Activated T-helper 2 cell treated with anti-CD3 and anti-CD28 coated beads, Interferon-gamma antibody, Interleukin-2, Interleukin-4, amounts not matched to agents 10 μg/mL and 5 μg/mL and 100 μg/mL, durations not matched to agents 14 hours and 24 hours and 36 hours (primary cell): ENCODE measurements around the gene CEP85. TPM values are rescaled to one million over a fixed set of nuclear protein-coding genes. Genes with fewer than 3 reads are reported as not detected.
A peak's percentile ranks its signal among the peaks of the same experiment; 100 is the strongest.

Source experiments
- DNase-seq: peaks from one replicate; pipeline ENCODE4 v3.0.0; 2021; ENCODE audit warnings: low spot score
- H3K27ac Mint-ChIP-seq: one replicate; pipeline ENCODE4 v1.8.0; 2021; ENCODE audit warnings: mixed read lengths
- H3K27me3 Mint-ChIP-seq: one replicate; pipeline ENCODE4 v1.8.0; 2021; ENCODE audit warnings: low read depth, mixed read lengths
- H3K36me3 Mint-ChIP-seq: one replicate; pipeline ENCODE4 v1.8.0; 2021; ENCODE audit warnings: low read depth, mixed read lengths
- H3K4me1 Mint-ChIP-seq: one replicate; pipeline ENCODE4 v1.8.0; 2021; ENCODE audit warnings: low read depth, mixed read lengths
- H3K4me3 Mint-ChIP-seq: one replicate; pipeline ENCODE4 v1.8.0; 2021; ENCODE audit warnings: low read depth, mild to moderate bottlenecking, moderate library complexity, mixed read lengths
- H3K9me3 Mint-ChIP-seq: one replicate; pipeline ENCODE4 v1.8.0; 2021; ENCODE audit warnings: mixed read lengths
- intact Hi-C: fragments of 100-400 bp; cut with micrococcal nuclease; formaldehyde crosslinking; loops from one replicate; pipeline ENCODE4 v1.15.1; 2023
- total RNA-seq: library from RNA; stranded (reverse); gene quantifications from 2 replicates; pipeline ENCODE4 v1.2.3, GENCODE V29; 2022

The CEP85 gene
- total RNA-seq, result 39.6 and 39.8 TPM in 2 replicates

DNA sequence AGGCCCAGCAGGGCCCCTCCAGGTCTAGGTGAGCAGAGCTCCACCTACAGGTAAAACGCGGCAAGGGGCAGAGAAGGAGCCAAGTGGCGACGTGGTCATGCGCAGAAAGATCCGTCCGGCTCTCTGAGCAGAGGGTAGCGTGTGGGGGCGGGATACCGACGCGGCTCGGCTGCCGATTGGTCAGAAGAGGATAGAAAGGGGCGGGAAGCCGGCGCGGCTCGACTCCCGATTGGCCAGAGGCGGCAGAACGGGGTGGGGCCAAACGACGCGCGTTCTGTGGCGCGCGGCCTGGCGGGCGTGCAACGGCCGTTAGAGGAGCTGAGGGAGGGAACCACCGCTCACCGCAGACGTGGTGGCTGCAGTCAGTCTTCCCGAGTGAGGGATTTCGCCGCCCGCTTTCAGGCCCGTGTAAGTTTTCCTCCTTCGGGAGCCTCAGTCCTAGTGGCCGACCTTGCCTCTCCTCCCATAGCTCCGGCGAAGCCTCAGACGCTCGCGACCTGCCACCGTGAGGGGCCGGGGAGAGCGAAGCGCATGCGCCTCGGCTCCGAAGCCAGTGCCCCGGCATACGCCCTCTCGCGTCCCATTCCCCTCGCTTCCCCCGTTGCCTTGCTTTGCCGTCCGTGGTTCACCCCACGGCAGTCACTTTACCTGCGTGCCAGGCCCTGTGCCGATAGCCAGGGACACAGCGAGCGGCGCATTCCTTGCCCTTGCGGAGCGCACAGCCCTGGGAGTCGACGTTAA lies at the start of gene CEP85:
TSS of gene CEP85 (plus strand) at position 298 of the 741 bp plus-strand sequence. CDS start 5,584 bp downstream, outside the sequence.
- Mint-ChIP-seq H3K4me1 (peaks cover 38% of the 10 kb centered on the region), H3K4me3 (peak within 1 kb of the TSS; percentile 100), H3K27me3 (peaks cover 1% of the 10 kb centered on the region), H3K27ac (peak within 1 kb of the TSS; percentile 92), H3K36me3 (peaks cover 15% of the 10 kb centered on the region), H3K9me3 (no peaks in the 10 kb centered on the region)
- intact Hi-C loops, result loop anchor here (1.0 to 2.0 kb wide), 3 partner anchors 41 to 123 kb away; partner anchors contain the start of genes PDIK1L and ZNF593
- peak; percentile 98 for DNase-seq

DNA sequence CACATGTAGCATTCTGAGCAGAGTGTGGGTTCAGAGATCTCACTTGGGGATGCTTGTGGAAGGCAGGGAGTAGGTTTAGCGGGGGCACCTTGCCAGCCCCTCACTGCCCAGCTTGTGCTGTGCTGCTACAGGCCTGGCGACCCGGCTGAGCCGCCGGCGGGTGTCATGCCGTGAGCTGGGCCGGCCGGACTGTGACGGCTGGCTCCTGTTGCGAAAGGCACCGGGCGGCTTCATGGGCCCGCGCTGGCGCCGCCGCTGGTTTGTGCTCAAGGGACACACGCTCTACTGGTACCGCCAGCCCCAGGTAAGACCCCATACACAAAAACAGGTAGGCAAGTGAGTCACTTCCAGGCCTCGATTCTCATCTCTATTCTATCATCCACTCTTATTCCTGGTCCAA lies 49.1 kb upstream of the CEP85 start:
- no peaks in the 10 kb centered on the region for H3K9me3 Mint-ChIP-seq
- no peak overlapping the region for H3K27ac Mint-ChIP-seq
- H3K4me3 Mint-ChIP-seq, result no peak overlapping the region
- intact Hi-C loops, result no loop called here
- no peak for DNase-seq
- no peaks in the 10 kb centered on the region for H3K27me3 Mint-ChIP-seq
- H3K36me3 Mint-ChIP-seq, result no peaks in the 10 kb centered on the region
- peaks cover 3% of the 10 kb centered on the region for H3K4me1 Mint-ChIP-seq

- no peak overlapping the region for H3K27ac Mint-ChIP-seq
- H3K4me1 Mint-ChIP-seq, result peaks cover 9% of the 10 kb centered on the region
- no peaks in the 10 kb centered on the region for H3K9me3 Mint-ChIP-seq
- intact Hi-C loops, result no loop called here
- no peak for DNase-seq
- H3K27me3 Mint-ChIP-seq, result no peaks in the 10 kb centered on the region
- no peaks in the 10 kb centered on the region for H3K36me3 Mint-ChIP-seq
- no peak overlapping the region for H3K4me3 Mint-ChIP-seq
Observed at GRCh38 chr1:26187882-26188281, 46.1 kb upstream of the CEP85 start.

GRCh38 chr1:26188477-26188876 lies 45.5 kb upstream of the CEP85 start:
- H3K4me3 Mint-ChIP-seq, result no peak overlapping the region
- H3K27me3 Mint-ChIP-seq, result no peaks in the 10 kb centered on the region
- no peaks in the 10 kb centered on the region for H3K9me3 Mint-ChIP-seq
- no peak overlapping the region for H3K27ac Mint-ChIP-seq
- DNase-seq, result no peak
- no peaks in the 10 kb centered on the region for H3K36me3 Mint-ChIP-seq
- peaks cover 9% of the 10 kb centered on the region for H3K4me1 Mint-ChIP-seq
- intact Hi-C loops, result no loop called here

DNA sequence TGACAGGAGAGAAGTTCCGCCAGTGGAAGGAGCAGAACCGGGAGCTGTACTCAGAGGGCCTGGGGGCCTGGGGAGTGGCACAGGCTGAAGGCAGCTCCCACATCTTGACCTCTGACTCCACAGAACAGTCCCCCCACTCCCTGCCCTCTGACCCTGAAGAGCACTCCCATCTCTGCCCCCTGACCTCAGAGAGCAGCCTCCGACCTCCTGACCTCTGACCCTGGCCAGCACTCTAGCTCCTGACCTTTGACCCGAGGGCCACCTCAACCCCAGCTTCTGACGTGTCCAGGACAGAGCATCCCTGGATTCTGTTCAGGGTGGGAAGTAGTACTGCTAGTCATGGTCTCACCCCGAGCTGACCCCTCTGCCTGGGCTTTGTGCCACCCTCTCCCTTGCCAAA lies 44.7 kb upstream of the CEP85 start:
- intact Hi-C loops, result no loop called here
- DNase-seq, result no peak
- Mint-ChIP-seq H3K27me3 (no peaks in the 10 kb centered on the region), H3K27ac (no peak overlapping the region), H3K36me3 (no peaks in the 10 kb centered on the region), H3K4me1 (peaks cover 15% of the 10 kb centered on the region), H3K9me3 (no peaks in the 10 kb centered on the region), H3K4me3 (no peak overlapping the region)

DNA sequence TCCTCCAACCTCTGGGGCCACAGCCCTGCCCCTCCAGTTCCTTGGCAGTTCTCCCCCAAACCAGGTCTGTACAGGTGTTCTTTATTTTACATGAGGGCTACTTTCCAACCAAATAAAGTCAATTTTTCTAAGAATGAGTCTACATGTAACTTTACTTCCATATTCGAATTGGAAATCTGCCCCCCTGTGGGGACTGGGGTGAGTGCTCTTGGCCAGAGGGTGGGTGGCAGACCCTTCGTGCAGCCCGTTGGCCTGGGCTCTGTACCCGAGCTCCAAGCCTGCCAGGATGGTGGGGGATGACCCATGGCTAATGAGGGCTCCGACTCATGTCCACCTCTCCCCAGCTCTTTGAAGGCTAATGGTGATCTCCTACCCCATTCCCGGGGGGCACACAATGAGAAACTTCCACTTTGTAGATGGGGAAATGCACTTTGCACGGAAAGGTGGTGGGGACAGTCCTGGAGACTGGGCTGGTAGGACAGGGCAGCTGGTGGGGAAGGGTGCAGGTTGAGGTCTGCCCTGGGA lies 44.2 kb upstream of the CEP85 start:
- Mint-ChIP-seq H3K27me3 (no peaks in the 10 kb centered on the region), H3K9me3 (no peaks in the 10 kb centered on the region), H3K4me3 (no peak overlapping the region), H3K27ac (no peak overlapping the region), H3K4me1 (peaks cover 15% of the 10 kb centered on the region), H3K36me3 (no peaks in the 10 kb centered on the region)
- no peak for DNase-seq
- intact Hi-C loops, result no loop called here

DNA sequence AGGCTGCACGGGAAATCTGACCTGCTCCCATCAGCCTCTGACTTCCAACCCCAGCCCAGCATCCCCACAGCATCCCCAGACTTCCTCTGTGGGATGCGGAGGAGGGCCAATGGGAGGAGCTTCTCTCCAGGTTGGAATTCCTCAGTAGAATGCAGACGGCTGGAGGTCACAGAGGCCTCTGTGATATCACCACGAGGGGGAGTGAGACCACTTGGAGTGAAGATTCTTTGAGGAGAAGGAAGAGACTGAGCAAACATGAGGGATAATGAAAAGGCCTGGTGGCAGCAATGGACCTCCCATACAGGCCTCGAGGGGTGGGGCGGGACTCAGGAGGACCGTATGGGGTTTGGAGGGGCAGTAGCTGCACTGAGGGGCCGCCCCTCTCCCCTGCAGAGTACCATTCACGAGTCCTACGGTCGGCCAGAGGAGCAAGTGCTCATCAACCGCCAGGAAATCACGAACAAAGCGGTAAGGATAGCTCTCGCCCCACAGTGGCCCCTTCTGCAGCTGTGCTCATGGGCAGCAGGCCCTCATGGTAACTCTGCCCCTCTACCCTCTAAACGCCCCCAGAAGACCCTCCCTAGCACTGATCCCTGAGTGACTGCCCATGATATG lies 43.5 kb upstream of the CEP85 start, which contains the start of gene CATSPER4:
TSS of gene CATSPER4 (plus strand) at position 230 of the 615 bp plus-strand sequence. CDS start at position 256, 26 bp downstream.
- H3K27ac Mint-ChIP-seq, result peak within 1 kb of the TSS; percentile 13
- peaks cover 15% of the 10 kb centered on the region for H3K4me1 Mint-ChIP-seq
- H3K4me3 Mint-ChIP-seq, result no peak within 1 kb of the TSS
- no peak for DNase-seq
- no peaks in the 10 kb centered on the region for H3K36me3 Mint-ChIP-seq
- peaks cover 2% of the 10 kb centered on the region for H3K27me3 Mint-ChIP-seq
- intact Hi-C loops, result no loop called here
- H3K9me3 Mint-ChIP-seq, result no peaks in the 10 kb centered on the region

DNA sequence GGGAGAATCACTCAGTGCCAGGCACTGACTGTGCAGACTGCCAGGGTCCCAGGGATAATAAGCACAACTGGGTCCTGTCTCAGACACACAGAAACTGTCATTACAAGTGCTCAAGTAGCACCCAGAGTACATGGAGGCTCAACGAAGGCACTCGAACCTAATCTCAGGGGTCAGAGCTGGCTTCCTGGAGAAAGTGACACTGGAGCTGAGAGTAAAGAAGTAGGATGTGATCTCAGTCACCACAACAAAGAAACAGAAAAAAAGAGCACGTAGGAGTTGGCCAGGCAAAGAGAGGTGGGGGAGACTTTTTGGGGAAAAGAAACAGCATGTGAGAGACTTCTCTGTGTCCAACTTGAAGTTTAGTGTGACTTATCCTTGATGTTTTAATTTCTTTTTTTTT lies 42.3 kb upstream of the CEP85 start:
- Mint-ChIP-seq H3K4me1 (peaks cover 15% of the 10 kb centered on the region), H3K27me3 (peaks cover 2% of the 10 kb centered on the region), H3K4me3 (peak overlapping the region; percentile 13), H3K27ac (peak overlapping the region; percentile 62), H3K36me3 (no peaks in the 10 kb centered on the region), H3K9me3 (no peaks in the 10 kb centered on the region)
- no peak for DNase-seq
- intact Hi-C loops, result no loop called here

GRCh38 chr1:26195805-26196204 lies 38.2 kb upstream of the CEP85 start:
- intact Hi-C loops, result no loop called here
- no peak for DNase-seq
- no peaks in the 10 kb centered on the region for H3K9me3 Mint-ChIP-seq
- peaks cover 23% of the 10 kb centered on the region for H3K4me1 Mint-ChIP-seq
- H3K27ac Mint-ChIP-seq, result no peak overlapping the region
- no peak overlapping the region for H3K4me3 Mint-ChIP-seq
- peaks cover 2% of the 10 kb centered on the region for H3K27me3 Mint-ChIP-seq
- no peaks in the 10 kb centered on the region for H3K36me3 Mint-ChIP-seq

DNA sequence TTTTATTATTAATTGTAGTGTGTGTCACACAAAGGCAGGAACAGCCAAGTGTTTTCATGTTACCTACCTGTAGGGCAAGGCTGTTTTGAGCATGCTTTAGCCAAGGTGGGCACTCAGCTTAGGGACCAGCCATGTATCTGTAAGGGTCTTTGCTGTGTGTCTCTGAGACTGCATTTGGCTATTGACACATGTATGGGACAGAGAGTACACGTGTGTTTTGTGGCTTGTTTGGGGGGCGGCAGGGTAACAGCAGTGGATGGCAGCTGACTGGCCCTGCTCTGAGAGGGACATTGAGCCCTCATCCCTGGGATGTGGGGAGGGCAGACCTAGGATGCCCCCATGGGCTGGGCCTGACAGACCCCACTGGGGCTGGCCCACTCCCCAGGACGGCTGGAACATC lies 36.7 kb upstream of the CEP85 start:
- no peak overlapping the region for H3K4me3 Mint-ChIP-seq
- H3K36me3 Mint-ChIP-seq, result no peaks in the 10 kb centered on the region
- no peaks in the 10 kb centered on the region for H3K9me3 Mint-ChIP-seq
- peaks cover 27% of the 10 kb centered on the region for H3K4me1 Mint-ChIP-seq
- no peak for DNase-seq
- intact Hi-C loops, result no loop called here
- H3K27me3 Mint-ChIP-seq, result peaks cover 2% of the 10 kb centered on the region
- H3K27ac Mint-ChIP-seq, result no peak overlapping the region

DNA sequence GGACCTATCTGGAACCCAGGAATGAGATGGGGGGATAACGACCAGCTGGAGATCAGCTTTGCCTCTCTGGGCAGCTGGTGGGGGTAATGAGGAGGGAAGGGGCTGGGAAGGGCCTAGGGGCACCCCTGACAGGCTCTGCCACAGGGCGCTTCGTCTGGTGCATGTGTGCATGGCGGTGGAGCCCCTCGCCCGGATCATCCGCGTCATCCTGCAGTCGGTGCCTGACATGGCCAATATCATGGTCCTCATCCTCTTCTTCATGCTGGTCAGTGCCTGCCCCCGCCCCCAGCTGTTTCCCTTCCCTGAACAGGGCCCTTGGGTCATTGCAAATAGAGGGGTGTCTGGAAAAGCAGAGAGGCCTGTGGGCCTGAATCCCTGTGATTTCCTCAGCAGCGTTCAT lies 36.2 kb upstream of the CEP85 start:
- peaks cover 2% of the 10 kb centered on the region for H3K27me3 Mint-ChIP-seq
- no peaks in the 10 kb centered on the region for H3K36me3 Mint-ChIP-seq
- no peaks in the 10 kb centered on the region for H3K9me3 Mint-ChIP-seq
- no peak overlapping the region for H3K4me3 Mint-ChIP-seq
- intact Hi-C loops, result no loop called here
- peaks cover 31% of the 10 kb centered on the region for H3K4me1 Mint-ChIP-seq
- no peak overlapping the region for H3K27ac Mint-ChIP-seq
- DNase-seq, result no peak

DNA sequence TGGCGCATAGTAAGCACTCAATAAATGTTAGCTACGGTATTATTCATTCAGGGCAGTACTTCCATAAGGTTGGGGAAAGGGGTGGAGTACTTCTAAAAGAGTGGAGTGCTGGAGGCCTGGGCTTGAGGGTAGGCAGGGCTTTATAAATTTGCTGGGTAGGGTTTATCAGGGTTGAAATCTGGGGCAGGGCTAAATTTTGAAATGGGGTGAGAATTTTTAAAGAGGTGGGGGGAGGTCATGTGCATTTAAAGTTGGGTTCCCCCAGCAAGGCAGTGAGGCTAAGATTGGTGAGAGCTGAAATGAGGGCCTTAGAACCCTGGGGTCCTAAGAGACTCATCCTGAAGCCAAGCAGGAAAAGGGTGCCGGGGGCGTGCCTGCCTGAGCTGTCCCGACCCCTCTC lies 33.6 kb upstream of the CEP85 start:
- H3K27me3 Mint-ChIP-seq, result no peaks in the 10 kb centered on the region
- intact Hi-C loops, result no loop called here
- H3K4me3 Mint-ChIP-seq, result no peak overlapping the region
- no peak for DNase-seq
- H3K9me3 Mint-ChIP-seq, result no peaks in the 10 kb centered on the region
- peaks cover 31% of the 10 kb centered on the region for H3K4me1 Mint-ChIP-seq
- H3K36me3 Mint-ChIP-seq, result no peaks in the 10 kb centered on the region
- H3K27ac Mint-ChIP-seq, result no peak overlapping the region

DNA sequence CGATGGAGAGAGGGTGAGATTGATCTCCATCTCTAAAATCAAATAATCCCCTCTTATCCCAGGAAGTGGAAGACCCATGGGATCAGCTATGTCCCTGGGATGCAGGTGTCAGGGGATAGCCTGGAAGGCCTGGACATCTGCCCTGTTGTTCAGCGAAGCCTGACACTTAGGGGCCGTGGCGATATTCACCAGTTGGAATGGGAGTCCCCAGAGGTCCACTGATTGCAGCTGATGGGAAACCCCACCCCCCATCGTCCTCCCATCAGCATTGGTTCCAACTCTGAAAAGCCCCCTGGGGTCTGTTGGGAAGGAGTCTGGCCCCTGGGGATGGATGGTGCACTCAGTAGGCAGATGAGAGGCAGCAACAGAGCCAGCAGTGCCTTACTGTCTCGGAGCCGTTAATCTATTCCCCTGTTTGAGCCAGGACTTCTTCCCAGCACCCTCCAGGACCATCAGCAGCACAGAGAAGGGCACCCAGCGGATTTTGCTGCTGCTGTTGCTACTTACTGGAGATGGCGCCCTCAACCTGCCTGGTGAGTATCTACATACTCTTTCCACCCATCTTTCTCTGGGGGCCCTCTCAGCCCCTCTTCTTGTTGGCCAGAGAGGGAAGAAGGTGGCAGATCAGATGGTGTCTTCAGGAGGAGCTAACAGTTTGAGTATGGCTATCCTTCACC lies 30.2 kb upstream of the CEP85 start:
- DNase-seq, result no peak
- no peak overlapping the region for H3K4me3 Mint-ChIP-seq
- intact Hi-C loops, result no loop called here
- no peak overlapping the region for H3K27ac Mint-ChIP-seq
- H3K27me3 Mint-ChIP-seq, result no peaks in the 10 kb centered on the region
- peaks cover 31% of the 10 kb centered on the region for H3K4me1 Mint-ChIP-seq
- H3K36me3 Mint-ChIP-seq, result no peaks in the 10 kb centered on the region
- H3K9me3 Mint-ChIP-seq, result no peaks in the 10 kb centered on the region
